GM12874 (cell line): ENCODE measurements around the gene TNIP3.

Experiments used
- CTCF ChIP-seq: IDR thresholded peaks from 2 replicates; pipeline ENCODE4 v1.5.1; 2011; ENCODE audit warnings: low read depth, mild to moderate bottlenecking, control low read depth, low read length, moderate library complexity; ENCODE audit not compliant: insufficient read depth

The TNIP3 gene

GRCh38 chr4:121185960-121186359 lies 21.8 kb upstream of the TNIP3 start:
- TF ChIP-seq CTCF = no peak

- TF ChIP-seq CTCF = no peak
Measured at GRCh38 chr4:121183989-121184388, 19.9 kb upstream of the TNIP3 start.

GRCh38 chr4:121183361-121183760 lies 19.2 kb upstream of the TNIP3 start:
- no peak for TF ChIP-seq CTCF

- TF ChIP-seq CTCF = no peak
Measured at GRCh38 chr4:121182296-121182695, 18.2 kb upstream of the TNIP3 start.

GRCh38 chr4:121181493-121181892 lies 17.4 kb upstream of the TNIP3 start:
- TF ChIP-seq CTCF = no peak

- TF ChIP-seq CTCF = no peak
Measured at GRCh38 chr4:121180558-121180957, 16.4 kb upstream of the TNIP3 start.

GRCh38 chr4:121177246-121178137 lies 13.4 kb upstream of the TNIP3 start:
- TF ChIP-seq CTCF = no peak
